Esophagus squamous epithelium (tissue), 5 donors: Measurements from ENCODE around the gene ETV6. TPM values are rescaled to one million over a fixed set of nuclear protein-coding genes. Genes with fewer than 3 reads are reported as not detected.
A peak's percentile ranks its signal among the peaks of the same experiment; 100 is the strongest.

ENCODE experiments used
- DNase-seq: peaks from one replicate; lab custom pipeline; 2025; lab: John Stamatoyannopoulos, UW
- H3K27ac ChIP-seq, 4 donors: fragments of 200-600 bp; sonication (generic); one replicate each; pipeline ENCODE4 v1.5.1; 2016 to 2019; ENCODE audit warnings: mild to moderate bottlenecking in 1 of 4
- H3K27me3 ChIP-seq, 4 donors: fragments of 200-600 bp; sonication (generic); 1 replicate in 3 of 4; 2 replicates in 1 of 4; pipeline versions ENCODE4 v1.5.1 to v1.6.0; 2017 to 2021; ENCODE audit warnings: antibody characterized with exemption in 1 of 4
- H3K36me3 ChIP-seq, 3 donors: fragments of 200-600 bp; sonication (generic); one replicate each; pipeline ENCODE4 v1.5.1; 2016 to 2019
- H3K4me1 ChIP-seq, 3 donors: fragments of 200-600 bp; sonication (generic); one replicate each; pipeline ENCODE4 v1.5.1; 2017 to 2019
- H3K4me3 ChIP-seq, 4 donors: fragments of 200-600 bp; sonication (generic); 1 replicate in 3 of 4; 2 replicates in 1 of 4; pipeline ENCODE4 v1.5.1; 2016 to 2019; ENCODE audit warnings: mild to moderate bottlenecking in 2 of 4, moderate library complexity in 1 of 4
- H3K9me3 ChIP-seq, 3 donors: fragments of 200-600 bp; sonication (generic); one replicate each; pipeline ENCODE4 v1.5.1; 2016 to 2019
- CTCF ChIP-seq, 6 experiments: fragments of 450-650 bp in 4 of 6; fragments of 200-600 bp in 2 of 6; sonication (generic) in 2 of 6; IDR thresholded peaks; one replicate each; pipeline ENCODE4 v1.5.1; 2016 to 2019; ENCODE audit warnings: antibody characterized with exemption in 6 of 6, mild to moderate bottlenecking in 4 of 6, moderate library complexity in 4 of 6
- POLR2A ChIP-seq, 4 donors: fragments of 450-650 bp; IDR thresholded peaks; one replicate each; pipeline ENCODE4 v1.6.1; 2017; ENCODE audit warnings: antibody characterized with exemption in 4 of 4, mild to moderate bottlenecking in 4 of 4, moderate library complexity in 3 of 4
- WGBS, 2 donors: methylation state at CpG; one replicate each; pipeline ENCODE4 v1.1.5; 2018; 5-methylcytosine and 5-hydroxymethylcytosine counted together
- intact Hi-C: fragments of 100-400 bp; cut with DNase I; formaldehyde crosslinking; loops from one replicate; pipeline ENCODE4 v1.15.0; 2022
- total RNA-seq, 4 donors: library from RNA; depleted of rRNA; stranded (reverse); fragments of >200 nt; gene quantifications; one replicate each; pipeline ENCODE4 v1.1.0, GENCODE V29; 2016
- donor health status: DM: yes; HTN: yes; CAD: no.

ETV6 gene
- total RNA-seq, 4 donors from 2014 or later, result 11.3 to 17.3 (median 13.8) TPM

- intact Hi-C loops, result no loop called here
- H3K4me3 ChIP-seq, result no peak overlapping the region
- H3K9me3 ChIP-seq, result no peaks in the 10 kb centered on the region
- H3K27me3 ChIP-seq, result no peaks in the 10 kb centered on the region
- no peaks in the 10 kb centered on the region for H3K36me3 ChIP-seq
- WGBS, 2 donors, result 85 to 88% methylated on average over 4 of the region's 4 CpGs
- H3K4me1 ChIP-seq, result peaks cover 9 to 52% (median 30%) of the 10 kb centered on the region in 3 donors
- TF ChIP-seq POLR2A (IDR thresholded peaks at IDR 0.05), result no peak
- TF ChIP-seq CTCF (IDR thresholded peaks at IDR 0.05), result no peak
- no peak overlapping the region for H3K27ac ChIP-seq
- no peak for DNase-seq
These were observed 66.1 kb downstream of the ETV6 start for GRCh38 chr12:11715621-11716020.

DNA sequence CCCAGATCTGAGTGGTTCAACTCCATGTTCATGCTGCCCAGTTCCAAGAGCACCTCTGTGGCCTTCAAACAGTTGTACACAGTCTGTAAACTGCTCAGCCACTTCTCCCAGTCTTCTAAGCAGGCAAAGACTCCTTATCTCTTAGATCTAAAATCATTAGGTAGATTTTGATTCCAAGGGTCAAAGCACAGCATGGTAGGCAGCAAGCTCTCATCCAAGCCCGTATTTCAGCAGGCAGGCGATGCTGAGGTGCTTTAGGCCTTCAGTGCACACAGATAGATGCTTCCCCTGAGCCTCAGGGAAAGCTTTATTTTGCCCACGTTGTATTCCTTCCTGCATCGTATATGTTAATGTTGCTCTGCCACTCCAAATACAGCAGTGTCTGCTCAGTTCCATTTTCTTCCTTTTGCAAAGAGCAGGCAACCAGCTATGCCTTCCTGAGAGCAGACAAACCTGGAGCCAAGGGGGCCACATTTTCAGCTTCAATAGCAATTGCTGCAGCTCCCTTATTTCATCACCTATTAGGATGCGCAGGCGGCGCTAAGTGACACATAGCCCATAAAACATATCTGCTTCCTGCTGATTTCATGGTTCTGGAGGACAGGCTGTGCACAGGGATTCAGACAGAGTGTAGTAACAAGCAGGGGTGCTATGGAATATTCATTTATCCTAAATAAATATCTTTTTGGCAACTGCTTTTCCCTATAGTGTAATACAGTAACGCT is 67.5 kb downstream of the ETV6 start:
- no peaks in the 10 kb centered on the region for H3K9me3 ChIP-seq
- intact Hi-C loops, result no loop called here
- H3K27ac ChIP-seq, result no peak overlapping the region
- WGBS, 2 donors, result 63 to 74% methylated on average over 7 to 8 of the region's 8 CpGs
- TF ChIP-seq POLR2A (IDR thresholded peaks at IDR 0.05), result no peak
- no peak for TF ChIP-seq CTCF (IDR thresholded peaks at IDR 0.05)
- no peak for DNase-seq
- no peaks in the 10 kb centered on the region for H3K27me3 ChIP-seq
- H3K4me1 ChIP-seq, result peaks cover 9 to 39% (median 22%) of the 10 kb centered on the region in 3 donors
- no peaks in the 10 kb centered on the region for H3K36me3 ChIP-seq
- no peak overlapping the region for H3K4me3 ChIP-seq

GRCh38 chr12:11717519-11717961 is 68.1 kb downstream of the ETV6 start:
- no peak for DNase-seq
- no peaks in the 10 kb centered on the region for H3K27me3 ChIP-seq
- no peaks in the 10 kb centered on the region for H3K36me3 ChIP-seq
- TF ChIP-seq POLR2A (IDR thresholded peaks at IDR 0.05) (no peak), CTCF (IDR thresholded peaks at IDR 0.05) (no peak)
- H3K27ac ChIP-seq, result no peak overlapping the region
- 54 to 65% methylated on average over 8 of the region's 8 CpGs for WGBS, 2 donors
- no peak overlapping the region for H3K4me3 ChIP-seq
- intact Hi-C loops, result no loop called here
- H3K9me3 ChIP-seq, result no peaks in the 10 kb centered on the region
- H3K4me1 ChIP-seq, result peaks cover 9 to 44% (median 18%) of the 10 kb centered on the region in 3 donors

GRCh38 chr12:11718105-11718504 is 68.6 kb downstream of the ETV6 start:
- no peak for DNase-seq
- Histone ChIP-seq H3K4me3 (no peak overlapping the region), H3K36me3 (no peaks in the 10 kb centered on the region), H3K4me1 (peaks cover 9 to 48% (median 18%) of the 10 kb centered on the region in 3 donors), H3K9me3 (no peaks in the 10 kb centered on the region), H3K27me3 (no peaks in the 10 kb centered on the region), H3K27ac (peak overlapping the region in 1 of 4 donors; percentile 23)
- no peak for TF ChIP-seq CTCF (IDR thresholded peaks at IDR 0.05)
- TF ChIP-seq POLR2A (IDR thresholded peaks at IDR 0.05), result no peak
- 63 to 80% methylated on average over 3 of the region's 3 CpGs for WGBS, 2 donors
- intact Hi-C loops, result no loop called here

- no peak overlapping the region for H3K4me3 ChIP-seq
- no peak for TF ChIP-seq POLR2A (IDR thresholded peaks at IDR 0.05)
- no peak for TF ChIP-seq CTCF (IDR thresholded peaks at IDR 0.05)
These were observed 69.3 kb downstream of the ETV6 start for GRCh38 chr12:11718768-11719253.

More at GRCh38 chr12:11718768-11719253, 69.3 kb downstream of the ETV6 start:
- intact Hi-C loops, result no loop called here
- peak overlapping the region in 3 of 4 donors; percentile 3 to 64 (median 23) for H3K27ac ChIP-seq
- peaks cover 9 to 54% (median 24%) of the 10 kb centered on the region in 3 donors for H3K4me1 ChIP-seq
- no peaks in the 10 kb centered on the region for H3K36me3 ChIP-seq
- WGBS, 2 donors, result 76 to 80% methylated on average over 2 to 5 of the region's 6 CpGs
- no peaks in the 10 kb centered on the region for H3K9me3 ChIP-seq
- no peak for DNase-seq
- H3K27me3 ChIP-seq, result no peaks in the 10 kb centered on the region
